Astrocyte of the spinal cord (primary cell): ENCODE measurements around the gene PPP1R12B.

Source experiments
- DNase-seq: peaks from one replicate; pipeline ENCODE4 v3.0.0; 2011; ENCODE audit warnings: low read depth, low spot score
- H3K4me3 ChIP-seq: 2 replicates; pipeline ENCODE4 v1.5.1; 2011; ENCODE audit warnings: low read depth, mild to moderate bottlenecking, low read length, moderate library complexity
- CTCF ChIP-seq: IDR thresholded peaks from 2 replicates; pipeline ENCODE4 v1.5.1; 2012; ENCODE audit warnings: low read depth, mild to moderate bottlenecking, low read length, inconsistent platforms
- in situ Hi-C: cut with HindIII; loops from 2 replicates; pipeline ENCODE4 v1.10.0; 2017; ENCODE audit warnings: low sequenced_read_pairs

Gene PPP1R12B

GRCh38 chr1:202310746-202311145 lies 37.8 kb upstream of the PPP1R12B start:
- DNase-seq, result no peak
- TF ChIP-seq CTCF, result no peak
- H3K4me3 ChIP-seq, result no peak overlapping the region
- in situ Hi-C loops, result loop anchor here (25.0 kb wide), 1 partner anchor 98 kb away; no protein-coding TSS in a partner anchor

GRCh38 chr1:202311875-202312635 lies 36.4 kb upstream of the PPP1R12B start:
- in situ Hi-C loops, result loop anchor here (25.0 kb wide), 1 partner anchor 100 kb away; no protein-coding TSS in a partner anchor
- TF ChIP-seq CTCF, result no peak
- no peak overlapping the region for H3K4me3 ChIP-seq
- DNase-seq, result no peak

- H3K4me3 ChIP-seq, result no peak overlapping the region
- peak; percentile 99 for TF ChIP-seq CTCF
- peak; percentile 72 for DNase-seq
- in situ Hi-C loops, result loop anchor here (25.0 kb wide), 1 partner anchor 103 kb away; no protein-coding TSS in a partner anchor
Observed at GRCh38 chr1:202315576-202316168, 32.8 kb upstream of the PPP1R12B start.

GRCh38 chr1:202316186-202316585 lies 32.3 kb upstream of the PPP1R12B start:
- in situ Hi-C loops, result loop anchor here (25.0 kb wide), 1 partner anchor 104 kb away; no protein-coding TSS in a partner anchor
- no peak for DNase-seq
- TF ChIP-seq CTCF, result no peak
- H3K4me3 ChIP-seq, result no peak overlapping the region

GRCh38 chr1:202317941-202318925 lies 30.3 kb upstream of the PPP1R12B start:
- DNase-seq, result no peak
- no peak for TF ChIP-seq CTCF
- in situ Hi-C loops, result loop anchor here (25.0 kb wide), 1 partner anchor 106 kb away; no protein-coding TSS in a partner anchor
- no peak overlapping the region for H3K4me3 ChIP-seq
